Uterus (tissue), 4 donors: ENCODE results near the gene FBXL13. TPM values are rescaled to one million over a fixed set of nuclear protein-coding genes. Genes with fewer than 3 reads are reported as not detected.

ENCODE experiments used
- DNase-seq, 2 donors: peaks; one replicate each; pipeline ENCODE4 v3.0.0-alpha.2; 2019 to 2020
- H3K27ac ChIP-seq, 2 donors: fragments of 200-600 bp; sonication (generic); 1 replicate in 1 of 2; 2 replicates in 1 of 2; pipeline ENCODE4 v1.5.1; 2016 to 2018
- H3K27me3 ChIP-seq, 2 donors: fragments of 200-600 bp; sonication (generic); one replicate each; pipeline ENCODE4 v1.5.1; 2018 to 2019; ENCODE audit warnings: control low read depth in 1 of 2
- H3K36me3 ChIP-seq, 2 donors: fragments of 200-600 bp; sonication (generic); one replicate each; pipeline ENCODE4 v1.5.1; 2019; ENCODE audit warnings: control low read depth in 1 of 2
- H3K4me1 ChIP-seq, 2 donors: fragments of 200-600 bp; sonication (generic); one replicate each; pipeline ENCODE4 v1.5.1; 2018 to 2019; ENCODE audit warnings: control low read depth in 1 of 2
- H3K4me3 ChIP-seq, 2 donors: fragments of 200-600 bp; sonication (generic); 1 replicate in 1 of 2; 2 replicates in 1 of 2; pipeline ENCODE4 v1.5.1; 2018 to 2019; ENCODE audit warnings: mild to moderate bottlenecking in 1 of 2
- H3K9me3 ChIP-seq, 2 donors: fragments of 200-600 bp; sonication (generic); one replicate each; pipeline ENCODE4 v1.5.1; 2019; ENCODE audit warnings: control low read depth in 1 of 2
- POLR2A ChIP-seq, 2 donors: fragments of 450-650 bp; IDR thresholded peaks; one replicate each; pipeline ENCODE4 v1.6.1; 2016; ENCODE audit warnings: antibody characterized with exemption in 2 of 2, mild to moderate bottlenecking in 1 of 2, moderate library complexity in 1 of 2
- intact Hi-C: fragments of 100-400 bp; cut with DNase I; formaldehyde crosslinking; loops from one replicate; pipeline ENCODE4 v1.15.1; 2023; ENCODE audit warnings: low total_unique reads
- total RNA-seq, 4 donors: library from RNA; depleted of rRNA in 3 of 4; stranded (reverse); fragments of >200 nt in 3 of 4; gene quantifications; one replicate each; pipeline versions ENCODE4 v1.1.0 to v1.2.4, GENCODE V29; 2014 to 2023
- TF ChIP-seq, protein P1 (sequence below), 4 experiments: fragments of 200-600 bp in 2 of 4; fragments of 450-650 bp in 2 of 4; sonication (generic) in 2 of 4; IDR thresholded peaks; one replicate each; pipeline ENCODE4 v1.5.1; 2016 to 2019; ENCODE audit warnings: antibody characterized with exemption in 4 of 4, mild to moderate bottlenecking in 2 of 4, moderate library complexity in 1 of 4
- donor health status: DM: yes; HTN: yes; CAD: no.

The FBXL13 gene
- total RNA-seq, 4 donors from 2014 or later = 1.2 to 12.9 (median 5.5) TPM

- no peaks in the 10 kb centered on the region for H3K4me1 ChIP-seq
- no peak for DNase-seq
- H3K9me3 ChIP-seq = no peaks in the 10 kb centered on the region
- intact Hi-C loops = no loop called here
- H3K27ac ChIP-seq = no peak overlapping the region
- H3K36me3 ChIP-seq = no peaks in the 10 kb centered on the region
- H3K4me3 ChIP-seq = no peak overlapping the region
- TF ChIP-seq, protein P1, sequence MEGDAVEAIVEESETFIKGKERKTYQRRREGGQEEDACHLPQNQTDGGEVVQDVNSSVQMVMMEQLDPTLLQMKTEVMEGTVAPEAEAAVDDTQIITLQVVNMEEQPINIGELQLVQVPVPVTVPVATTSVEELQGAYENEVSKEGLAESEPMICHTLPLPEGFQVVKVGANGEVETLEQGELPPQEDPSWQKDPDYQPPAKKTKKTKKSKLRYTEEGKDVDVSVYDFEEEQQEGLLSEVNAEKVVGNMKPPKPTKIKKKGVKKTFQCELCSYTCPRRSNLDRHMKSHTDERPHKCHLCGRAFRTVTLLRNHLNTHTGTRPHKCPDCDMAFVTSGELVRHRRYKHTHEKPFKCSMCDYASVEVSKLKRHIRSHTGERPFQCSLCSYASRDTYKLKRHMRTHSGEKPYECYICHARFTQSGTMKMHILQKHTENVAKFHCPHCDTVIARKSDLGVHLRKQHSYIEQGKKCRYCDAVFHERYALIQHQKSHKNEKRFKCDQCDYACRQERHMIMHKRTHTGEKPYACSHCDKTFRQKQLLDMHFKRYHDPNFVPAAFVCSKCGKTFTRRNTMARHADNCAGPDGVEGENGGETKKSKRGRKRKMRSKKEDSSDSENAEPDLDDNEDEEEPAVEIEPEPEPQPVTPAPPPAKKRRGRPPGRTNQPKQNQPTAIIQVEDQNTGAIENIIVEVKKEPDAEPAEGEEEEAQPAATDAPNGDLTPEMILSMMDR (IDR thresholded peaks at IDR 0.05) = no peak
- no peak for TF ChIP-seq POLR2A (IDR thresholded peaks at IDR 0.05)
- H3K27me3 ChIP-seq = no peaks in the 10 kb centered on the region
Observed at GRCh38 chr7:102829075-102829474, 245.5 kb downstream of the FBXL13 start.

DNA sequence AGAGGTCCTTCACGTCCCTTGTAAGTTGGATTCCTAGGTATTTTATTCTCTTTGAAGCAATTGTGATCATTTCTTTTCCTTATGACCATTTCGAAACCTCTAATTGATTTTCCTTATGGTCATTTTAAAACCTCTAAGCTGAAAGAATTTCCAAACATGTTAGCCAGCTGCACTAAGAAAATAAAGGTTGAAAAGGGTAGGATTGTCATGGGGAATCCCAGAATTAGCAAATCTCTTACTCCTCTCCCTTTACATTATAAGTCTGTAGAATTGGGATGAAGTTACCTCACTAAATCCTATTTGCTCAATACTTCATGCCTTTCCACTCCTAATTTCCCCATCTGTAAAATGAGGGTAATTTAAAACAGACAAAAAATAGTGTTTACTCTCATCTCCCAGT is 246.3 kb downstream of the FBXL13 start:
- Histone ChIP-seq H3K4me3 (no peak overlapping the region), H3K4me1 (no peaks in the 10 kb centered on the region), H3K36me3 (no peaks in the 10 kb centered on the region), H3K9me3 (no peaks in the 10 kb centered on the region), H3K27me3 (no peaks in the 10 kb centered on the region), H3K27ac (no peak overlapping the region)
- no peak for TF ChIP-seq POLR2A (IDR thresholded peaks at IDR 0.05)
- TF ChIP-seq, protein P1 (IDR thresholded peaks at IDR 0.05) = no peak
- intact Hi-C loops = no loop called here
- DNase-seq = no peak

DNA sequence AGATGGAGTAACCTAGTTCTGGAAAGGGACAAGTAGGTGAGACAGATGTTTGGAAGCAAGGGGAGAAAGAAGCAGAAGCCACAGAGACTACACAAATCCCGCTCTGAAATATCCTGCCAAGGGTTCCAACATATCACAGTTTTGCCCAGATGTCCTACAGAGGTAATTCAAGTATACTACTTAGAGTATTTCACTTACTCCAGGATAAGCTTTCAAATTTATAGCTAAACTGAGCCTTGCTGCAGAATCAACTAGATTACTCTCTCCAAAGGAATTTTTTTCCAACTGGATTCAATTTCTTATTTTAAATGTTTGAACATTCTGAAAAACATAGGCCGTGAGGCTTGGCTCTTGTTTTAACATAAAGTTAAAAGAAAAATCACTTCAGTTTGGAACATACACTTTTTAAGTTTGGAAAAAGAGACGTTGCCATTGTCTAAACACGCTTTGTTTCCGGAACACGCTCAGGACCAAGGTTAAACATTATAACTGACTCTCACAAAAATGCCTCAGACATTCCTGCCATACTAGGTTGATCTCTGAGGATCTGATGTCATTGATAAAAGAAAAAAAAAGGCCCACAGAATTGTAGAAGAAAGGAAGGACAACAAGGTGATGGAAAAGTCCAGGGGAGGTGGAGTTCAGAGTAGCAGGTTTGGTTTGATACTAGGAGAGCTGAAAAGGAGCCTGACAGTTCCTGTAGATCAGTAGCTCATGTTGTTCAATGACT is 251.0 kb downstream of the FBXL13 start:
- TF ChIP-seq, protein P1 (IDR thresholded peaks at IDR 0.05) = no peak
- no peak for TF ChIP-seq POLR2A (IDR thresholded peaks at IDR 0.05)
- no peak overlapping the region for H3K27ac ChIP-seq
- H3K9me3 ChIP-seq = no peaks in the 10 kb centered on the region
- H3K36me3 ChIP-seq = no peaks in the 10 kb centered on the region
- no peak for DNase-seq
- no peaks in the 10 kb centered on the region for H3K27me3 ChIP-seq
- intact Hi-C loops = no loop called here
- no peaks in the 10 kb centered on the region for H3K4me1 ChIP-seq
- H3K4me3 ChIP-seq = no peak overlapping the region

- Histone ChIP-seq H3K27ac (no peak overlapping the region), H3K36me3 (no peaks in the 10 kb centered on the region), H3K4me1 (no peaks in the 10 kb centered on the region), H3K4me3 (no peak overlapping the region), H3K9me3 (no peaks in the 10 kb centered on the region), H3K27me3 (no peaks in the 10 kb centered on the region)
- intact Hi-C loops = no loop called here
- no peak for TF ChIP-seq POLR2A (IDR thresholded peaks at IDR 0.05)
- TF ChIP-seq, protein P1 (IDR thresholded peaks at IDR 0.05) = no peak
- no peak for DNase-seq
Observed at GRCh38 chr7:102821994-102822747, 252.4 kb downstream of the FBXL13 start.

- intact Hi-C loops = no loop called here
- TF ChIP-seq, protein P1 (IDR thresholded peaks at IDR 0.05) = no peak
- TF ChIP-seq POLR2A (IDR thresholded peaks at IDR 0.05) = no peak
- H3K4me1 ChIP-seq = no peaks in the 10 kb centered on the region
- no peak overlapping the region for H3K4me3 ChIP-seq
- H3K36me3 ChIP-seq = no peaks in the 10 kb centered on the region
- H3K9me3 ChIP-seq = no peaks in the 10 kb centered on the region
- no peak for DNase-seq
- no peaks in the 10 kb centered on the region for H3K27me3 ChIP-seq
- H3K27ac ChIP-seq = no peak overlapping the region
Observed at GRCh38 chr7:102819151-102819550, 255.4 kb downstream of the FBXL13 start.
